Lower leg skin (tissue), 3 donors: Measurements from ENCODE around the gene MRPL42.

ENCODE experiments used
- POLR2A ChIP-seq, 2 donors: fragments of 450-650 bp; IDR thresholded peaks; one replicate each; pipeline ENCODE4 v1.6.1; 2016 to 2017; ENCODE audit warnings: antibody characterized with exemption in 2 of 2, mild to moderate bottlenecking in 1 of 2, moderate library complexity in 1 of 2
- TF ChIP-seq, protein P1 (sequence below), 3 donors: fragments of 450-650 bp; IDR thresholded peaks; one replicate each; pipeline ENCODE4 v1.5.1; 2016; ENCODE audit warnings: antibody characterized with exemption in 3 of 3, mild to moderate bottlenecking in 3 of 3, moderate library complexity in 2 of 3

DNA sequence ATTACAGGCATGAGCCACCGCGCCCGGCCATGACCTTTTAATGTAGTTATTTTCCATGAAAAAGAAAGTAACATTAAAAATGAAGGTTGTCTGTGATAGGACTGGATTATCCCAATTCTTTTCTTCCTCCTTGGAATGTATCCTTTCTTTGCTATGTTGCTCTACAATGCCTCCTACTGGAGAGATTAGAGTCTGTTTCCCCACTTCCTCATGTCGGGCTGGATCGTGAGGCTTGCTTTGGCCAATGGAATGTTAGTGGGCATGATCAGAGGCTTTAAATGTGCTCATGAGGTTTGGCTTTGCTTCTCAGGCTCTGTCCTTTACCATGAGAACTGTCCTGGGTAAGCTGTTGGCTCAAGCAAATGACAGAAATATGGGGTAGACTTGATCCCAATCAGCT lies 70.5 kb downstream of the MRPL42 start:
- TF ChIP-seq POLR2A (IDR thresholded peaks at IDR 0.05) = no peak
- TF ChIP-seq, protein P1, sequence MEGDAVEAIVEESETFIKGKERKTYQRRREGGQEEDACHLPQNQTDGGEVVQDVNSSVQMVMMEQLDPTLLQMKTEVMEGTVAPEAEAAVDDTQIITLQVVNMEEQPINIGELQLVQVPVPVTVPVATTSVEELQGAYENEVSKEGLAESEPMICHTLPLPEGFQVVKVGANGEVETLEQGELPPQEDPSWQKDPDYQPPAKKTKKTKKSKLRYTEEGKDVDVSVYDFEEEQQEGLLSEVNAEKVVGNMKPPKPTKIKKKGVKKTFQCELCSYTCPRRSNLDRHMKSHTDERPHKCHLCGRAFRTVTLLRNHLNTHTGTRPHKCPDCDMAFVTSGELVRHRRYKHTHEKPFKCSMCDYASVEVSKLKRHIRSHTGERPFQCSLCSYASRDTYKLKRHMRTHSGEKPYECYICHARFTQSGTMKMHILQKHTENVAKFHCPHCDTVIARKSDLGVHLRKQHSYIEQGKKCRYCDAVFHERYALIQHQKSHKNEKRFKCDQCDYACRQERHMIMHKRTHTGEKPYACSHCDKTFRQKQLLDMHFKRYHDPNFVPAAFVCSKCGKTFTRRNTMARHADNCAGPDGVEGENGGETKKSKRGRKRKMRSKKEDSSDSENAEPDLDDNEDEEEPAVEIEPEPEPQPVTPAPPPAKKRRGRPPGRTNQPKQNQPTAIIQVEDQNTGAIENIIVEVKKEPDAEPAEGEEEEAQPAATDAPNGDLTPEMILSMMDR (IDR thresholded peaks at IDR 0.05) = no peak
